Natural killer cell (primary cell): Measurements from ENCODE around the gene SDC4. TPM values are rescaled to one million over a fixed set of nuclear protein-coding genes. Genes with fewer than 3 reads are reported as not detected.

ENCODE experiments used
- ATAC-seq, 3 donors: fragments of 150-1000 bp in 2 of 3; fragments of 200-7000 bp in 1 of 3; cut with Tn5 transposase; 1 replicate in 1 of 3; 2 replicates in 2 of 3; pipeline ENCODE4 v1.10.0; 2021; ENCODE audit warnings: mild to moderate bottlenecking in 2 of 3, moderate library complexity in 2 of 3
- DNase-seq, 2 donors: peaks; one replicate each; pipeline versions ENCODE4 v3.0.0 to v3.0.0-alpha.2; 2013 to 2021; ENCODE audit warnings: mixed read lengths in 1 of 2
- H3K27ac ChIP-seq: one replicate; pipeline ENCODE4 v1.5.1; 2013; ENCODE audit warnings: mild to moderate bottlenecking, low read length
- H3K27me3 ChIP-seq: one replicate; pipeline ENCODE4 v1.6.1; 2013; ENCODE audit warnings: low read length; ENCODE audit not compliant: control insufficient read depth, insufficient read depth
- H3K36me3 ChIP-seq: one replicate; pipeline ENCODE4 v1.6.1; 2013; ENCODE audit warnings: low read length; ENCODE audit not compliant: control insufficient read depth, insufficient read depth
- H3K4me1 ChIP-seq: one replicate; pipeline ENCODE4 v1.6.1; 2013; ENCODE audit warnings: low read length; ENCODE audit not compliant: control insufficient read depth, insufficient read depth
- H3K4me3 ChIP-seq: one replicate; pipeline ENCODE4 v1.5.1; 2013; ENCODE audit warnings: low read length
- H3K9me3 ChIP-seq: one replicate; pipeline ENCODE4 v1.6.1; 2013; ENCODE audit warnings: low read length; ENCODE audit not compliant: control insufficient read depth, insufficient read depth
- H3K27ac Mint-ChIP-seq, 2 donors: one replicate each; pipeline ENCODE4 v1.8.0; 2022; ENCODE audit warnings: mild to moderate bottlenecking in 2 of 2, mixed read lengths in 2 of 2, moderate library complexity in 1 of 2
- H3K27me3 Mint-ChIP-seq, 2 donors: one replicate each; pipeline ENCODE4 v1.8.0; 2022; ENCODE audit warnings: low read depth in 2 of 2, mixed read lengths in 2 of 2
- H3K36me3 Mint-ChIP-seq: one replicate; pipeline ENCODE4 v1.8.0; 2022; ENCODE audit warnings: mixed read lengths
- H3K4me1 Mint-ChIP-seq, 2 donors: one replicate each; pipeline ENCODE4 v1.8.0; 2022; ENCODE audit warnings: mixed read lengths in 2 of 2
- H3K4me3 Mint-ChIP-seq: one replicate; pipeline ENCODE4 v1.8.0; 2022; ENCODE audit warnings: mild to moderate bottlenecking, moderate library complexity, mixed read lengths
- H3K9me3 Mint-ChIP-seq, 2 donors: one replicate each; pipeline ENCODE4 v1.8.0; 2022; ENCODE audit warnings: mixed read lengths in 2 of 2
- CTCF ChIP-seq: fragments of 200-600 bp; IDR thresholded peaks from one replicate; pipeline ENCODE4 v1.8.0; 2022; ENCODE audit warnings: antibody characterized with exemption
- WGBS: methylation state at CpG from one replicate; pipeline ENCODE4 v1.1.7; 2013; ENCODE audit warnings: missing lambda C conversion rate; ENCODE audit not compliant: insufficient coverage; 5-methylcytosine and 5-hydroxymethylcytosine counted together
- intact Hi-C: fragments of 100-400 bp; cut with micrococcal nuclease; formaldehyde crosslinking; loops from one replicate; pipeline ENCODE4 v1.14.2; 2022
- total RNA-seq, 4 donors: library from RNA; stranded (reverse); fragments of 120-200 nt in 1 of 4; gene quantifications; one replicate each; pipeline versions ENCODE4 v1.2.3 to v1.2.4, GENCODE V29; 2013 to 2022

The SDC4 gene
- total RNA-seq, 3 donors from 2014 or later (not counting 1 experiment from before 2014, with no cell fraction given), result 0.45 to 1.8 (median 1.5) TPM

DNA sequence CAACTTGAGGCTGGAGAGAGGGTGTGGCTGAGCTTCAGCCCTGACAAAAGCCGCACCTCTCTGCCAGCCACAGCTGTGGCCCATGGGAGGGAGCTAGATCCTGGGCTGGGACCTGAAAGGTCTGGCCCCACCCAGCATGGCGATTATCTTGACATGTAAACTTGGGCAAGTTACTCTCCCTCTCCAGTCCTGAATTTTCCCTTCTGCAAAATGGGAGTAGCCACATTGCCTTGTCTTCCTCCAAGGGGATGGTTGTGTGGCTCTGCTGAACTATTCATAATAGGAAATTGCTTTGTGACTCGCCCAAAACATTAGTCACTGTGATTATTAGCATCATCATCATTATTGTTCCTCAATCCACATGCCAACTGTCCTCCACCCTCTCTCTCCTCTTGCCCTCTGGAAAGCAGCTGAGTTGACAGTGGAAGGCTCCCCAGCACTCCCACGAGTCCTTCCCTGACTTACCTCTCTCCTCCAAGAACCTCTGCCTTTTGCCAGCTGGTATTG, 64.6 kb downstream of the SDC4 start:
- ATAC-seq (no peak), DNase-seq (no peak)
- Histone ChIP-seq H3K27ac (no peak overlapping the region), H3K4me3 (no peak overlapping the region), H3K9me3 (no peaks in the 10 kb centered on the region), H3K36me3 (no peaks in the 10 kb centered on the region), H3K27me3 (no peaks in the 10 kb centered on the region), H3K4me1 (no peaks in the 10 kb centered on the region)
- no peaks in the 10 kb centered on the region for H3K4me1 Mint-ChIP-seq
- no peak for TF ChIP-seq CTCF
- H3K27ac Mint-ChIP-seq, result no peak overlapping the region
- intact Hi-C loops, result no loop called here
- H3K27me3 Mint-ChIP-seq, result peaks cover 25 to 29% of the 10 kb centered on the region in 2 donors
- 57% methylated on average over 4 of the region's 4 CpGs for WGBS
- no peaks in the 10 kb centered on the region for H3K9me3 Mint-ChIP-seq
- H3K4me3 Mint-ChIP-seq, result no peak overlapping the region
- no peaks in the 10 kb centered on the region for H3K36me3 Mint-ChIP-seq

DNA sequence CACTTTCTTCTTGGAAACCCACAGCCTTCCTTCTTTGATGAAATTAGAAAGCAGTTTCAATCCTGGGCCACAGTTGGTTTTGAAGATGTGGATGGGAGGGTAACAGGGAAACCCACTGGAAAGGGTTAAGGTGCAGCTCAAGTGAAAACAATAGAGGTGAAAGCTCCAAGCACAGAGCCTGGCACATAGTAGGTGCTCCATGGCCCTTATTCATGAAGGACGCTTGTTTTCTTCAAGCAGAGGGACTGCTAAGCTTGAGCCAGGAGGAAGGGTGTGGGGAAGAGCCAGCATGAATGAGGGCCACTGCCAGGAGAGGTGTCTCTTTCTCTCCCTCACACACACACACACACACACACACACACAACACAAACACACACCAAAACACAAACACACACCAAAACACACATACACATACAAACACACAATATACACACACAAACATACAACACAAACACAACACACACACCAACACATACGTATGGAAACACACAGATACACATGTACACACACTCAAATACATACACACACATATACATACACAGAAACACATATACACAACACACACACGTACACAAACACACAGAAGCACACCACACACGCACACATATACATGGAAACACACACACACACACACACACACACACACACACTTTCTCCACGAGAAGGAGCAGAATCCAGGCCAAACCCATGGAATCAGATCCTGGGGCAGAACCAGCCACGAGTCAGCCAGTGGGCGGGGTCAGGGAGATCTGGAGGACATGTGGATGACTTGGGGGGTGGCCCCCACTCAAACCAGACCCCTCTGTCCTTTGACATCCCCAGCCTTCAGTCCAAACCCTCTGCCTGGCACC, 65.3 kb downstream of the SDC4 start:
- no peak for ATAC-seq
- H3K27me3 Mint-ChIP-seq, result peaks cover 27 to 29% of the 10 kb centered on the region in 2 donors
- Histone ChIP-seq H3K36me3 (no peaks in the 10 kb centered on the region), H3K9me3 (no peaks in the 10 kb centered on the region), H3K27ac (no peak overlapping the region), H3K27me3 (no peaks in the 10 kb centered on the region), H3K4me3 (no peak overlapping the region), H3K4me1 (no peaks in the 10 kb centered on the region)
- no peak overlapping the region for H3K27ac Mint-ChIP-seq
- 85% methylated on average over 5 of the region's 7 CpGs for WGBS
- H3K4me1 Mint-ChIP-seq, result no peaks in the 10 kb centered on the region
- H3K9me3 Mint-ChIP-seq, result no peaks in the 10 kb centered on the region
- no peak overlapping the region for H3K4me3 Mint-ChIP-seq
- TF ChIP-seq CTCF, result no peak
- H3K36me3 Mint-ChIP-seq, result no peaks in the 10 kb centered on the region
- no peak for DNase-seq
- intact Hi-C loops, result no loop called here

DNA sequence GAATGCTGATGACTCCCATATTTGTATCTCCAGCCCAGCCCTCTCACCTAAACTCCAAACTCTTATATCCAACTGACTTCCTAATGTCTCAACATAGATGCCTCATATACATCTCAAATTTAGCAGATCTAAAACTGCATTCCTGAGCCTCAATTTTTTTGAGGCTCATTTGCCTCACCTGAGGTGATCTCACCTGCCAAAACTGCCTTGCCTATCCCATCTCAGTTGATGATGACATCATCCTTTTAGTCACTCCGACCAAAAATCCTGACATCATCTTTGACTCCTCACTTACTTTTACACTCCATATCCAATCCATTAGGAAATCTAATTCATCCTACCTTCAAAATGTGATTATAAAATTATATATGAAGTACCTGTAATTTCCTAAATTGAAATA, 68.2 kb downstream of the SDC4 start:
- peaks cover 31 to 52% of the 10 kb centered on the region in 2 donors for H3K27me3 Mint-ChIP-seq
- TF ChIP-seq CTCF, result no peak
- H3K4me1 Mint-ChIP-seq, result no peaks in the 10 kb centered on the region
- no peaks in the 10 kb centered on the region for H3K9me3 Mint-ChIP-seq
- H3K4me3 ChIP-seq, result no peak overlapping the region
- H3K9me3 ChIP-seq, result no peaks in the 10 kb centered on the region
- no peaks in the 10 kb centered on the region for H3K36me3 Mint-ChIP-seq
- H3K4me1 ChIP-seq, result no peaks in the 10 kb centered on the region
- H3K36me3 ChIP-seq, result no peaks in the 10 kb centered on the region
- H3K27me3 ChIP-seq, result no peaks in the 10 kb centered on the region
- H3K27ac Mint-ChIP-seq, result no peak overlapping the region
- DNase-seq (no peak), ATAC-seq (no peak)
- WGBS, result 100% methylated on average over 1 of the region's 1 CpG
- no peak overlapping the region for H3K4me3 Mint-ChIP-seq
- intact Hi-C loops, result no loop called here
- H3K27ac ChIP-seq, result no peak overlapping the region
